HG03460 (cell line): Measurements from ENCODE around the gene AFAP1L2.
"Not testable (repeated sequence)": the region's sequence is repeated elsewhere in the genome, so short reads cannot be mapped to it uniquely, and the experiment has no call there.

Experiments used
- ATAC-seq: cut with Tn5 transposase; IDR thresholded peaks from one replicate; pipeline ENCODE4 v1.9.1; 2021; ENCODE audit not compliant: unreplicated experiment

AFAP1L2 gene

DNA sequence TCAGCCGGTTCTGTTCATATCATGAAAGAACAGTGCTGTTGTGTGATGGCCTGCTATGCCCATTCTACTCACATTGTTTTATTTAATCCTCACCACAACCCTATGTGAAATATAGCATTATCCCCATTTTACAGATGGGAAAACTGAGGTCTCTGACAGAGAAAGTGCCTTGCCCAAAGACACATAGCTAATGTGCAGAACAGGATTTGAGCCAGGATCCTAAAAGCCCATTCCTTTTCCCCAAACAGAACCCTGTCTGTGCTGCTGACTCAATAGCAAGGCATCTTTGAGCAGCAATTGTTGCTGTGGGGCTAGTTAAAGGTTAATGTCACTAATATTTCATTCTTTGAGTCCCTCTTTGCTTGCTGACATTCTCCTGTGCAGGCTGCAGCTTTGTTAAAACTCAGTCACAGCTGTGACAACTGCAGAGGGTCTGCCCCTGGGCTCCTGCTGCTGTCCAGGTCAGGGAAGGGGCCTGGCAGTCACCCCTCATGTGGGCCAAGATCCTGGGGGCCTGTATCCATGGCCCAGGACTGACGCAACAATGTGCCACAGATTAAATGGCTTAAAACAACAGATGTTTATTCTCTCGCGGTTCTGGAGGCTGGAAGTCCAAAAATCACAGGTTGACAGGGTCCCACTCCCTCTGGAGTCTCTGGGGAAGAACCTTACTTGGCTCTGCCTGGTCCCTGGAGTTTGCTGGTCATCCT is 40.4 kb downstream of the AFAP1L2 start:
- ATAC-seq: no peak

DNA sequence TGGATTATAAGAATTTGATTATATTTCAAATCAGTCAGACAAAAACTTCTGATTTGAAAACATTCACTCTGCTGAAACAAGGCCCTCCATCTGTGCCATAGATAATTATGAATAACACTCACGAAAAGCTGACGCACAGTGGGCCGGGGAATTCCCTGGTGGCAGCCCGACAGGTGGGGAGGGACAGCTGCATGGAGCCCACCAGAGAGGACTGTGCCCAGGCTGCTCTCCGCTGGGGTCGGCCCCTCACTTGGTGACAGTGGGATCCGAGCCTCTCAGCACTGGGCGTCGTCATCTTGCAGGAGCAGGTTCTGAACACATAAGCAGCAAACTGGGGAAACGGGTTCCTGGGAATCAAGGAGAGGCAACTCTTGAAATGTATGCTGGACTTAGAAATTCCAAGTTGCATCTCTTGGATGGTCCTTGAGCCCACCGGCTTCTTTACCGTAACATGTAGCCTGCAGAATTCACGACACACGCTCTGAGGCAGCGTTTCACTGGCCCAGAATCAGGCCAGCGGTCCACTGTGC is 41.4 kb downstream of the AFAP1L2 start:
- ATAC-seq: no peak

DNA sequence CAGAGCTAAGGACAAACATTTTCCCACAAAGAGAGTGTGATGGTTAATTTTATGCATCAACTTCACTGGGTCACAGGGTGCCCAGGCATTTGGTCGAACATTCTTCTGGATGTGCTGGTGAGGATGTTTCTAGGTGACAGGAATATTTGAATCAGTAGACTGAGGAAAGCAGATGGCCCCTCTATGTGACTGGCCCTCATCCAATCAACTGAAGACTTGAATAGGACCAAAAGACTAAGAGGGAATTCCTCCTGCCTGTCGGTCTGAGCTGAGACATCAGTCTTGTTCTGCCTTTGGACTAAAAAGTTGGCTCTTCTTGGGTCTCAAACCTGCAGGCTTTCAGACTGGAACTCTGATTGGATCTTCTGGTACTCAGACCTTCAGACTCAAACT is 44.4 kb downstream of the AFAP1L2 start:
- ATAC-seq: no peak

DNA sequence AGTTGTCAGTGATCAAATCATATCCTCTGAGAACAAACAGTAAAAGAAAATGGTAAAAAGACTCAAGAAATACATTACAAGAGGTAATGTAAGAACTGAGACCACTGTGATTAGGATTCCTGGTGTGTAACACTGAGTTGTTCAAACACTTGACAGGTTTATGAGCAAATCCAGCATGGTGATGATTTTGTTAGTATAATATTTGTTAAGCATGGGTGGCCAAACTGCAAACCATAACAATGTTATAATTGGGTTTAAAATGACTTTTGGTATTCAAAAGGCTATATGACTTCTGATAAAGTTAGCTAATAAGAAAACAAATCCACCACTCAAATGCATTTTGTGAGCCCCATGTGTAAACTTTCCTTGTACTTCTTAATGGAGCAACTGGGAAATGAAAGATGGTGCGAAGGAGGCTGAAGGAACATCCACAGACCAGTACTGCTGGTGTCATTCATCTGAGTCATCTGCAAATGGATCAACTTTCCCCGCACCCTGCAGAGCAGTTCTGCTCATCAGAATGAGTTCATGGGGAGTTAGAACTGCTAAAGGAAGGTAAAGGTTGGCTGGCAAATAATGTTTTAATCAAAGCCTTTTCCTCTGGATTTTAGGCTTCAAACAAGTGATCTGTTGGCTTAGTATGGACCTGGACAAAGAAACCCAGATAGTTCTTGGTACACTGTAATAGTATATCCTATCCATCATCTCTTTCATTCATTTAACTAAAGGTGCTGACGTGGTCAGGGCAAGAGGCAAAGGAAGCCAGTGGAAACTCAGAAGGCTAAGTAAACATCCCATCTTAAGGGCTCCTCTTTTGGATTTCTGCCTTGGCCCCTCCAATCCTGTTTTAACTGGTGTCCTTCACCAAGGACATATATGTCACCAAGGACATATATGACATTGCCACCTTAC is 45.0 kb downstream of the AFAP1L2 start:
- no peak for ATAC-seq

DNA sequence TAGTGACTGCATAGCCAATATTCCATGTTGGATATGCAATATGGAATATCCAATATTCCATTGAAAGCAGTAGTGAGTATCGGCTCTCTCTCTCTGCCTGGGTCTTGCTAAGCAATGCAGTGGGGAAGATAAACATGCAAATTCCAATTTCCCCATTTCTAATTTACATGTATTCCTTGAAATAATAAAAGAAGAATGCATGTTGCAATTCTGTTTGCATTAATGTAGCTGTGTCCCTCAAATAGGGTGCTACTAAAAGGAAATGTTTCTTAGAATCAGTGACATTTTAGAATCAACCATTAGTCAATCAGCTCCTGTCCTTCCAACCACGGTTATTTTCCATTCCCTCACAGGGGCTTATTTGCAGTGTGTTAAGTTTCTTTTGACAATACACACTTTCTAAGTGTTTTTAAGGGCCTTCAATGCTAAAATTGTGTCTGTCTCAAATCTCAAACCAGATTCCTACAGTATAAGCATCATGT is 46.7 kb downstream of the AFAP1L2 start:
- no peak for ATAC-seq

DNA sequence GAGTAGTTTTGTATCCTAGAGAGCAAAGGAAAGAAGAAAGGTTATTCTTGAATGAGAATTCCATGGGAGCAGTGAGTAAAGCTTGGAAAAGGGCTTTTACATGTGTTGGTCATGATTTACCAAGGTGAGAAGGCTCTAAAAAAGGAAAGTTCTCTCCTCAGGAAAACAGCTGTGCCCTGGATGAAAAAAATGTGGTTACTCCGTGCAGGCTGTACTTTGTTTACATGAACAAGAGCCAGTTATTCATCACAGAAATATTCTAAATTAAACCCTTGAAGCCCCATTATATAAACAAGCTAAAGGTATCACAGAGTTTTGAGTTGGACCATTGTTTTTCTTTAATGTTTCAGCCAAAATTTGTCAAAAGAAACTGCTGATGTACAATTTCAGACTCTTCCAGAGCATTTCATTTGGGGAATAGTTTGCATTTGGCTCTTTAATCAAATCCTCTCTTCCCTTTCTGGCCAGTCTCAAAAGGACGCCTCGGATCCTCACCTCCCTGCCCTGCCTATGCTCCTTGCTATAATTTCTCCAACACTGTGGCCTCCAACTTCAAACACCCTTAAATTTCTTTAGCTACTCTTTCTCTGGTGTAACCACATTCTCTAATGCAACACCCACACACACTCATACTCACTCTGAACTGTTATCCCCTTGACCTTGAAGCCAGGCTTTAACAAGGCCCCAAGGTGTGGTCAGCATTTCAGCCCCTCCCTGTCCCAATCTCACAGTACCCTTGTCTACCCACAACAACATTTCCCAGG is 47.4 kb downstream of the AFAP1L2 start:
- ATAC-seq: no peak

DNA sequence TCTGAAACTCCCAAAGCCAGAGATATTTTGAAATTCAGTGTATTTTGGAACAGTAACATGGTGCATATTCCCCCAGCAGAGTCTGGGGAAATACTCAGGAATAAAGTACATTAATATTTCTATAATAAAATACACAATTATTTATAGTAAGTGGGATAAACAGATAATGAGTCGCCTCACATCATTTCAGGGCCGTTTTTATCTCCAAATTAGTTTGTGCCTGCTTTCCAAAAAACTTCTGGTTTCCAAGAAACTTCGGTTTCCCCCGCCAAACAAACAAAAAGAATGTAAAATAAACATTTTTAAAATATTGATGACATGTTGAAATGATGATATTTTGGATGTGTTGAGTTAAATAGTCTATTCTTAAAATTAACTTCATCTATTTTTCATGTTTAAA is 48.2 kb downstream of the AFAP1L2 start:
- no peak for ATAC-seq

DNA sequence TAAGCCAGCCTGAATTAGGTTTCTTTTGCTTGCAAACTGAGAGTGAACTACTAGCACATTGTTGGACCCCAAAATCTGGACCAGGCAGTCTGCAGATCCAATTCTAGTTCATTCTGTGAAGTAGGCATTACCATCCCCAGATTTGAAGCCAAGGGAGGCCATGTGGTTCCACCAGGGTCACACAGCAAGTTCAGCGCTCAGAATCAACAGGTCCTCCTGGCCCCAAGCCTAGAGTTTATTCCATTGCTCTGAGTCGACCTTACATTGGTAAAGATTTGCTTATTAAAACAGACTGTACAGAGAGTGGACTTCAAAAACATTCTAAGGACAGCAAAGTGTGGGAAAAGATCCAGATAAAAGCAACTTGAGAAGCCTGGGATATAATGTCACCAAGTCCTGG is 50.9 kb downstream of the AFAP1L2 start:
- no peak for ATAC-seq

DNA sequence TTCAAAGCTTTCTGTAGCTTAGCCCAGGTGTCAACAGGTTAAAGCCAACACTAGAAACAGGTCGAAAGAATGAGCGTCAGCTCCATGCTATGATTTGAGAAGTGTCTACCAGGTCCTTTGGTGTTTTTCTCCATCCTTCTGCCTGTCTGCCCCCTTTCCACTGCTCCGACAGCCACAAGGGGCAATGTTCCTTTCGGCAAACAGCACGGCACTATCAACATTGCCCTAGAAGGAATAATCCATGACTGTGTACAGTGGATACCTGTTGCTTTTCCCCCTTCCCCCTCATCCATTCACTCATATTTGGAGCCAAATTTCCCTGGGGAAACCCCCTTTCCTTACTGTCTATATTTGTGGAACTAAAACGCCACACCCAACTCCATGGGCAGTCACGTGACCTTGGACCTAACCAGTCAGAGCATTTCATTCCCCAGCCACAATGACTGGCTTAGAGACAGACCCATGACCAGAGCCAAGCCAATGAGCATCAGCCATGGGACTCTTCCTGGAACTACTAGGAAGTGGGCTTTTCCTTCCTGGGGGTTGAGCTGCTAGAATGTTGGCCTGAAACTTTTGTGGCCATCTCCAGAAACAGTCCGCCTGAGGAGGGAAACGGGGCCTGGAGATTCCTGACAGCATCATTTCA is 51.5 kb downstream of the AFAP1L2 start:
- no peak for ATAC-seq

DNA sequence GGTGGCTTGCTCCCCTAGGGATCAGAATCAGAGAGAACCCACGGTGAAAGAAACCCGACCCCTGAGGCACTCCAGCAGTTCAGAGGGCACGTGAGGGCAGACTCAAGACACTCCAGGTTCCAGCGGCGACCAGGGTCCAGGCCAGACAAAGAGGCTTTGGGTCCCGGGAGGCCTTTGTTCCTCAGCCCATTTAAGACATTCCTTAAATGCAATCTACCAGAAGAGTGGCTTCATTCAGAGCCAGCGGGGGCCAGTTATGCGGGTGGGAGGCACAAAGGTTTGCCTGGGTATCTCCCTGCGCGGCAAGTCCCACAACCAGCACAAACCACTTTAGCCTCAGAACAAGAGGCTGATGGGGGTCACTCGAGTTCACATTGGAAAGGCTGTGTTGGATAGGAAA is 53.6 kb downstream of the AFAP1L2 start:
- no peak for ATAC-seq

DNA sequence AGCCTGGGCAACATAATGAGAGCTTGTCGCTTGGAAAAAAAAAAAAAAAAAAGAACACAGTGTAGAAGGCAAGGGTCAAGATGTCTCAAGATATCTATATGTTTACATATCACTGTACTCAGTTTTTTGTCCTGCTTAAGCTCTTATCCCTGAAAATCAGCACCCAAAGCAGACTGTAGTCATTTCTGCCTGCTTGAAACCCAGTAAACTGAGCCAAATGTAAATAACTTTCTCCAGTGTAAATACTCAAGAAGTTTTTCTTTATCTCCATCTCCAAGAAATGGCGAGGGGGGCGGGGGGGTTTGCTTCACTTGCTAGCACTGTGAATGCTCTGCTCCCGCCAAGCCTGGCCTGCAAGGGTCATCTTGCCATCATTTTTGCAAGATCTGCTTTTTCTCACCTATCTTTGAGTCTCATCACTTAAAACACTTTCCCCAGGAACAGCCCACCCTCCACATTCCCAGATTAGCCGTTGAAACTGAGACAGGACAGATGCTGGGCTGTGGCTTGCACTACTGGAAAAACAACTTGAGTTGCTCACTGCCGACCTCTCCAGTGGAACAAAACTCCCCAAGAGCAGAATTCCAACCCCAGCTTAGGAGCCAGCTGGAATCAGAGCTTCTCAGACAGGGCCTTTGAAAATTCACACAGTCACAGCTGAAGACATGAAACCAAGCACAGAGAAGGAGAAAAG is 54.6 kb downstream of the AFAP1L2 start:
- ATAC-seq: no peak

DNA sequence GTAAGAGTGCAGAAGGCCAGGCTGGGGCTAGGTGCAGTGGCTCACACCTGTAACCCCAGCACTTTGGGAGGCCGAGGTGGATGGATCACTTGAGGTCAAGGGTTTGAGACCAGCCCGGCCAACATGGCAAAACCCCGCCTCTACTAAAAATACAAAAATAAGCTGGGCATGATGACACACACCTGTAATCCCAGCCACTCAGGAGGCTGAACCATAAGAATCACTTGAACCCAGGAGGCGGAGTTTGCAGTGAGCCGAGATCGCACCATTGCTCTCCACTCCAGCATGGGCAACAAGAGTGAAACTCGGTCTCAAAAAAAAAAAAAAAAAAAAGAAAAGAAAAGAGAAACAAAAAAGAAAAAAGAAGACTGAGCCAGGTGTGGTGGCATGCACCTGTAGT is 55.2 kb downstream of the AFAP1L2 start:
- not testable (repeated sequence) for ATAC-seq

DNA sequence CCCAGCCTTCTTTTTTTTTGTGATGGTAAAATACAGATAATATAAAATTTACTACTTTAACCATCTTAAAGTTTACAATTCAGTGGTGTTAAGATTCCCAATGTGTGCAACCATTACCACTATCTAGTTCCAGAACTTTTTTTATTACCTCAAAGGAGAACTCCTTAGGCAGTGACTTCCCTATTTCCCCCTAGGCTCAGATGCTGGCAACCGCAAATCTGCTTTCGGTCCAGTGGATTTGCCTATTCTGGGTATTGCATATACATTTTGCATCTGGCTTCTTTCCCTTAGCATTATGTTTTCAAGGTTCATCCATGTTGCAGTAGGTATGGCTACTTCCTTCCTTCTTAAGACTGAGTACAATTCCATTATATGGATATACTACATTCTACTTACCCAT is 56.5 kb downstream of the AFAP1L2 start:
- no peak for ATAC-seq

DNA sequence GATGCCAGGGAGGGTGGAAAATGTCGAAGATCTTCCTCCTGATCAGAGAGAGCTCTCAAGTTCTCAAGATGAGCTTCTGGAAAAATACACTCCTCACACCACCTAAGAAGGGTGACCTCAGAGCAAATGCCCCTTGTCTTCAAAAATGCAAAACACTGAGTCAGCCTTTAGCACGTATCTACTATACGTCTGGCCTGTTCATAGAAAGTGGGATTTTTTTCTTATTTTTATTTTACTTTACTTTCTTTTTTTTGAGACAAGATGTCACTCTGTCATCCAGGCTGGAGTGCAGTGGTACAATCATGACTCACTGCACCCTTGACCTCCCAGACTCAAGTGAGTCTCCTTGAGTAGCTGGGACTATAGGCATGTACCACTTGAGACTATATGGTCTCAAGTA is 57.1 kb downstream of the AFAP1L2 start:
- ATAC-seq: no peak

DNA sequence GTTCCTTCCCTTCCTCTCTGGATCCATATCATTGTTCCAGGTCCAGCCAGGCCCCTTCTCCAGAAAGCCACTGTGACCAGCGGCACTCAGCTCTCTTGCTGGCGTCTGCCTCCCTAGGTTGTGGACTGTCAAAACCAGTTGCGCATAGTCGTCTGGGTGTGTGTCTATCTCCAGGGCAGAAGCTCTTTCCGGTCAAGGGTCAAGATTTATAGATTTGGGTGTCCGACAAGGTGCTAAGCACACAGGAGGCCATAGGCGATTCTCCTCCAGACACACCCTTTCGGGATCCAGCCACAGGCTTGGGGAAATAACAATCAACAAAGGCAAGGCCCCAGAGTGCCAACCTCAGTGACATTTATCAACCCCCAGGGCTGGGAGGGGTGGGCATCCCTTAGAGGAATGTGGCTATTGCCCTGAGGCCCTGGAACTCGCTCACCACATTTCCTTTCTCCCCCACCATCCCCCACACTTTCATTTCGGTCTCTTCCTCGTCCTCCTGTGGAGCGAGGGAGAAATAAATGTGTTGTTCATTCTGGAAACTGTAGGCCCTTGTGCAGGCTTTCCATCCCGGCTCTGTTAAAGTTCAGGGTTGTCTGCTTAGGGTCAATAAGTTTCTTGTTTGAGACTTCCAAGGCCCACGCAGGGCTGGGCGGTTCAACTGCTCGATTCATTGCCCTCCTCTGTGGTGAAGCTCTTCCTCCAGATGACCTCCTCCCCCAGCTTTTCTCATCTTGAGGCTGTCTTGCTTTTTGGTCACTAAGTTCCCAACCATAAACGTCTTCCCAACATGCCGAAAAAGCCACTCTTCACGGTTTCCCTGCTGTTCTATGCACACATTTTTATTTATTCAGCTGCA is 57.9 kb downstream of the AFAP1L2 start:
- ATAC-seq: no peak

DNA sequence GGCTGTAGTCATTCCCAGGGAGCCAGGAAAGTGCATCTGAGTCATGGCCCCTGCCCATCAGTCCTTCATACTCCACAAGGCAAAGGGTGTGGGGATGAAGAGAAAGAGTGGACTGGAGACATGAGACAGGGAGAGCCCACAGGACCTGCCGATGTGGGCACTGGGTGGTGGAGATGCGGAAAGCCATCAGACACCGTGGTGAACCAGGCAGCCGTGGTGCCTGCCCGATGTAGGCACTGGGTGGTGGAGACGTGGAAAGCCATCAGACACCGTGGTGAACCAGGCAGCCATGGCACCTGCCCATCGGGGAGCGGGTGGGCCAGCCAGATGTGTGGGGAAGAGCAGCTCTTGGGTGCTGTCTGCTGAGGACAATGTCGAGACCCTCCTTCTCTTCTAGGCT is 58.6 kb downstream of the AFAP1L2 start:
- no peak for ATAC-seq

DNA sequence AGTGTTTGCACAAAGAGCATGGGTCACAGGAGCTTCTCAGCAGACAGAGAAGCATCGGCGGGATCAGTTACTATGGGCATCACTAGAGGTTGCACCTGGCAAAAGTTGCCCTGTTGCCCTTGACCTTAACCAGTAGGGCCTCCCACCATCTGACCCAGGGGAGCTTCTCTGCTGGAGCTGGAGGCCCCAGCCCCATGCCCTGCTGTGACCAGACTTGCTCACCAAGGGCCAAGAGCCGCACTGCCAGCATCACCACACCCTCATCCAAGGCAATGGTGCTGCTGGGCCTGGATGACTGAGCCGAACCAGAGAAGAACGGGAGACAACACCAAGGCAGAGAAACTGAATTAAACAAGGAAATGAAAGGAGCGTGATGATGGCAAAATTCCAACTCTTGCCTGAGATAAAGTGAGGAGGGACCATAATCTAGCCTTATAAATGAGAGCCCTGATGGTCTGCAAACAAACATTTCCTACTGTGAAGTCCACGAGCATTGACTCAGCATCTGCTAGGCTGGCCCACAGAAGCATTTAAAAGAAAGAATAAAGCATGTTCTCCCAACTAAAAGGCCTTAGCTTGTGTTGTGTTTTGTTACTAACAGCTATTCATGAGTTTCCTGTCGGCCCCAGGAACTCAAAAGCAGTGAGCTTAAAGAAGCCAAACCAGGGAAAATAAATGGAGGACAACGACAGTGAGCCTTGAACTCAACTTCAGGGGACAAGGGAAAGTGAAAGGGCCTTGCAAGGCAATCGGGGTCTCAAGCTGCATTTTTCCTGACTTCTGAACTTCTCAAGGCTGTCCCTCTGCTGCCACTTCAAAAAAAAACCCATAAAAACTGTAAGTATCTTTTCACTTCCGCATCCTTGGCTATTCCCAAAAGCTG is 60.4 kb downstream of the AFAP1L2 start:
- no peak for ATAC-seq

DNA sequence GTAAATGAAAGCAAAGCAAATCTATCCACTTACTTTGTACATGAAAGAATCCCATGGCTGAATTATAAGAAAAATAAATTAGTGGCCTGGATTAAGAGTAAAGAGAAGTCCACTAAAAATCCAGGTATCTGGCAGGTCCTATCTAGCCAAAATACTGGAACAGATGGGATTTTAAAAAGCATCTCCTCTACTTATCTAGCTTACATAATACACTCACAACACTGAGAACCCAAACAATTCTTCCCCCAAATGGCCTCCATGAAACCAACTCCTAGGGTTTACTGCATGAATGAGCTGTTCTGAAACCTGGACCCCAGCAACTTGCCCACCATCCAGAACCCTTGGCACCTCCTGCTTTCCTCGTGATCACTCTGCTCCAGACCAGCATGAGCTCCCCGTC is 61.3 kb downstream of the AFAP1L2 start:
- no peak for ATAC-seq
